GM12878 (cell line): ENCODE measurements around the gene RARG. TPM values are rescaled to one million over a fixed set of nuclear protein-coding genes. Genes with fewer than 3 reads are reported as not detected.
"Not testable (repeated sequence)": the region's sequence is repeated elsewhere in the genome, so short reads cannot be mapped to it uniquely, and the experiment has no call there.

ENCODE experiments used
- ATAC-seq: fragments of 200-7000 bp; cut with Tn5 transposase; 3 replicates; pipeline ENCODE4 v1.9.1; 2020; ENCODE audit warnings: mild to moderate bottlenecking, moderate library complexity
- BruUV-seq: library from RNA; stranded (reverse); fragments of 400-500 nt; replicated peaks from 2 replicates; lab custom pipeline; 2021; lab: Mats Ljungman, UMichigan
- CTCF ChIA-PET: fragments of 300-600 bp; sonication (Branson Sonifier 250); formaldehyde crosslinking; extraction: SDS; loops from one replicate; lab custom pipeline; 2021; ENCODE audit warnings: inconsistent platforms; lab: Yijun Ruan, JAX
- POLR2A ChIA-PET: fragments of 350-600 bp; formaldehyde crosslinking; extraction: SDS; loops from one replicate; lab custom pipeline; 2021; ENCODE audit warnings: inconsistent platforms; lab: Charles Lee
- RAD21 ChIA-PET: fragments of 300-600 bp; sonication (Branson Sonifier 250); formaldehyde crosslinking; loops from one replicate; lab custom pipeline; 2023; ENCODE audit warnings: antibody characterized with exemption; ENCODE audit not compliant: unreplicated experiment; lab: Charles Lee
- SMC1A ChIA-PET: fragments of 300-600 bp; sonication (Branson Sonifier 250); formaldehyde crosslinking; loops from one replicate; lab custom pipeline; 2023; ENCODE audit not compliant: unreplicated experiment, uncharacterized antibody; lab: Charles Lee
- DNase-seq: peaks from one replicate; pipeline ENCODE4 v3.0.0-alpha.2; 2011; ENCODE audit warnings: low read depth, low spot score
- FAIRE-seq: peaks from 3 replicates; lab custom pipeline; 2011; peaks lifted over from hg19 to GRCh38; lab: Jason Lieb, UNC
- H2AFZ ChIP-seq: 2 replicates; pipeline ENCODE4 v1.6.0; 2011; ENCODE audit warnings: low read depth, low read length, control low read depth; ENCODE audit not compliant: control insufficient read depth
- H3K27ac ChIP-seq: 2 replicates; pipeline ENCODE4 v1.5.1; 2011; ENCODE audit warnings: control low read depth; ENCODE audit not compliant: control insufficient read depth, insufficient read depth
- H3K27me3 ChIP-seq, 2 experiments: replicated peaks in 1 of 2; 2 replicates each; pipeline versions ENCODE4 v1.6.0 to v1.6.1; 2011; ENCODE audit warnings: low read length in 1 of 2; ENCODE audit not compliant: control insufficient read depth in 2 of 2, insufficient read depth in 2 of 2
- H3K36me3 ChIP-seq, 2 experiments: 2 replicates each; pipeline ENCODE4 v1.5.1; 2011; ENCODE audit warnings: low read length in 1 of 2; ENCODE audit not compliant: control insufficient read depth in 2 of 2, insufficient read depth in 2 of 2
- H3K4me1 ChIP-seq: 2 replicates; pipeline ENCODE4 v1.6.1; 2011; ENCODE audit warnings: mild to moderate bottlenecking, low read length, moderate library complexity, mixed read lengths; ENCODE audit not compliant: control insufficient read depth, insufficient read depth
- H3K4me2 ChIP-seq: 2 replicates; pipeline ENCODE4 v1.6.0; 2011; ENCODE audit warnings: control low read depth; ENCODE audit not compliant: control insufficient read depth, insufficient read depth
- H3K4me3 ChIP-seq: fragments of 200-600 bp; sonication (generic); 2 replicates; pipeline ENCODE4 v1.5.1; 2016
- H3K79me2 ChIP-seq: 2 replicates; pipeline ENCODE4 v1.6.0; 2011; ENCODE audit warnings: low read length; ENCODE audit not compliant: control insufficient read depth, insufficient read depth
- H3K9ac ChIP-seq: 2 replicates; pipeline ENCODE4 v1.8.0; 2011; ENCODE audit warnings: low read length, control low read depth, mixed read lengths; ENCODE audit not compliant: control insufficient read depth, insufficient read depth
- H3K9me3 ChIP-seq: replicated peaks from 3 replicates; pipeline ENCODE4 v1.5.1; 2011; ENCODE audit warnings: mild to moderate bottlenecking, low read length; ENCODE audit not compliant: control insufficient read depth, insufficient read depth
- H4K20me1 ChIP-seq: 2 replicates; pipeline ENCODE4 v1.6.0; 2011; ENCODE audit not compliant: control insufficient read depth, insufficient read depth
- SMC3 ChIP-seq: IDR thresholded peaks from 2 replicates; pipeline ENCODE4 v1.6.1; 2011; ENCODE audit warnings: low read length, improper control_type of control experiment, borderline replicate concordance
- WGBS: methylation state at CpG from one replicate; pipeline ENCODE4 v1.1.6; 2016; ENCODE audit warnings: low lambda C conversion rate; ENCODE audit not compliant: insufficient replicate concordance, insufficient coverage; ENCODE audit errors: missing lambda C conversion rate; 5-methylcytosine and 5-hydroxymethylcytosine counted together
- in situ Hi-C: fragments of 300-500 bp; cut with MboI; formaldehyde crosslinking; loops from 9 replicates; pipeline ENCODE4 v1.14.3; 2018; ENCODE audit warnings: mixed read lengths
- intact Hi-C: fragments of 100-400 bp; cut with micrococcal nuclease; formaldehyde crosslinking; loops from one replicate; pipeline ENCODE4 v1.14.2; 2022; ENCODE audit not compliant: unreplicated experiment
- polyA plus RNA-seq, 11 experiments: library from polyadenylated mRNA; depleted of rRNA in 4 of 11; unstranded in 6 of 11; stranded (reverse) in 5 of 11; fragments of >200 nt; fragmentation: Nextera tagmentation in 4 of 11; fragmentation: Illumina TruSeq in 1 of 11; extraction: Ambion mirVana in 4 of 11; extraction: Trizol in 1 of 11; gene quantifications; 1 replicate in 1 of 11; 2 replicates in 10 of 11; pipeline versions ENCODE4 v1.2.1 to v1.2.3, GENCODE V29; 2011 to 2016; ENCODE audit warnings: inconsistent platforms in 2 of 11, missing spikeins in 2 of 11, low read depth in 1 of 11
- total RNA-seq, 4 experiments: library from RNA; depleted of rRNA in 3 of 4; stranded (reverse); fragments of >200 nt in 3 of 4; fragmentation: Illumina TruSeq in 1 of 4; extraction: Trizol in 1 of 4; gene quantifications; 2 replicates each; pipeline versions ENCODE4 v1.2.1 to v1.2.3, GENCODE V29; 2013 to 2021

RARG gene
- total and polyA plus RNA-seq, 10 of the 15 experiments (the other 5 are each of a cell fraction or from before 2014, with no cell fraction given) = 0.27 to 8.1 (median 4.1) TPM

- RAD21 ChIA-PET, intact Hi-C loops, BruUV-seq, H2AFZ ChIP-seq, H3K9me3 ChIP-seq, H3K4me3 ChIP-seq, H3K27ac ChIP-seq, in situ Hi-C loops, FAIRE-seq, H3K9ac ChIP-seq, H3K4me2 ChIP-seq, H3K36me3 ChIP-seq, H4K20me1 ChIP-seq, DNase-seq, H3K27me3 ChIP-seq, ATAC-seq: not testable (repeated sequence)
- Histone ChIP-seq H3K4me1 (peaks cover 17% of the 10 kb centered on the region; the same call in 1 of the 2 replicates), H3K79me2 (peaks cover 16% of the 10 kb centered on the region)
- ChIA-PET SMC1A (interaction anchor here (0.6 to 3.5 kb wide), 7 partner anchors 9 to 120 kb away, joined by 3 to 24 read pairs (median 3); partner anchors contain the start of genes ITGB7 and SPRYD3), CTCF (interaction anchor here (0.8 to 8.0 kb wide), 7 partner anchors 12 to 74 kb away, joined by 3 to 66 read pairs (median 4); partner anchors contain the start of gene ITGB7), POLR2A (interaction anchor here (0.7 to 4.3 kb wide), 7 partner anchors 13 to 202 kb away, joined by 3 to 26 read pairs (median 3); partner anchors contain the start of genes ITGB7 and SP1)
- WGBS = 97% methylated on average over 6 of the region's 6 CpGs
Observed at GRCh38 chr12:53177447-53177846, 54.6 kb downstream of the RARG start.

GRCh38 chr12:53176750-53177149 lies 55.3 kb downstream of the RARG start:
- ChIA-PET POLR2A (interaction anchor here (0.7 to 2.4 kb wide), 6 partner anchors 24 to 203 kb away, joined by 3 to 11 read pairs (median 3); partner anchors contain the start of genes AAAS, ITGB7 and SP1), CTCF (interaction anchor here (0.8 to 8.0 kb wide), 9 partner anchors 12 to 111 kb away, joined by 3 to 66 read pairs (median 3); a partner anchor contains a TSS), RAD21 (interaction anchor here (1.1 to 1.2 kb wide), 2 partner anchors 23 to 33 kb away, joined by 3 read pairs; no protein-coding TSS in a partner anchor), SMC1A (interaction anchor here (0.7 to 3.5 kb wide), 7 partner anchors 10 to 145 kb away, joined by 3 to 24 read pairs (median 4); partner anchors contain the start of genes AAAS and ITGB7)
- Histone ChIP-seq H3K9me3 (no peaks in the 10 kb centered on the region), H3K27ac (no peak overlapping the region), H3K4me3 (no peak overlapping the region), H2AFZ (no peak overlapping the region), H3K9ac (no peak overlapping the region), H4K20me1 (no peaks in the 10 kb centered on the region), H3K79me2 (peaks cover 9% of the 10 kb centered on the region), H3K4me1 (peaks cover 14% of the 10 kb centered on the region; the same call in 1 of the 2 replicates), H3K36me3 (no peaks in the 10 kb centered on the region), H3K4me2 (no peak overlapping the region), H3K27me3 (no peaks in the 10 kb centered on the region)
- intact Hi-C loops (no loop called here), in situ Hi-C loops (no loop called here)
- ATAC-seq (no peak), DNase-seq (no peak), FAIRE-seq (no peak)
- 98% methylated on average over 3 of the region's 3 CpGs for WGBS
- BruUV-seq = no TSS peak
- TF ChIP-seq SMC3 = no peak
